ENCODE data around the gene FAM180A.

- TF ChIP-seq ZC3H8 (IDR thresholded peaks at IDR 0.05) (no peak), SMAD3 (CRISPR knock-in tag; conservative IDR thresholded peaks at IDR 0.05) (no peak), NR1H2 (CRISPR knock-in tag; IDR thresholded peaks at IDR 0.05) (no peak), ETS1 (conservative IDR thresholded peaks at IDR 0.05; ENCODE audit: control insufficient read depth, low read depth, low read length) (no peak), EZH2 (IDR thresholded peaks at IDR 0.05; ENCODE audit: borderline replicate concordance, low read depth, low read length) (no peak), E2F8 (IDR thresholded peaks at IDR 0.05; ENCODE audit: low read depth, partially characterized antibody) (no peak), CTCF (IDR thresholded peaks at IDR 0.05 in 2 of 3, conservative IDR thresholded peaks at IDR 0.05 in 1 of 3; ENCODE audit: insufficient read depth in 2 of 3, low read depth in 1 of 3, low read length in 3 of 3) (no peak), MAX (CRISPR knock-in tag; IDR thresholded peaks at IDR 0.05) (no peak), YY1 (IDR thresholded peaks at IDR 0.05; ENCODE audit: borderline replicate concordance in 1 of 3, control insufficient read depth in 1 of 3, extremely low read depth in 1 of 3, insufficient read depth in 3 of 3, insufficient read length in 1 of 3, insufficient replicate concordance in 2 of 3, low read depth in 1 of 3, low read length in 2 of 3) (no peak), STAG1 (CRISPR knock-in tag; IDR thresholded peaks at IDR 0.05; ENCODE audit: borderline replicate concordance) (no peak), SRSF9 (IDR thresholded peaks at IDR 0.05; ENCODE audit: borderline replicate concordance, low read depth, low read length) (no peak)
Observed at GRCh38 chr7:135789431-135789830, 40.8 kb upstream of the FAM180A start.

Data from K562 (cell line).